Endothelial cell (in vitro differentiated cells): ENCODE data around the gene AVL9. TPM values are rescaled to one million over a fixed set of nuclear protein-coding genes. Genes with fewer than 3 reads are reported as not detected.

Experiments
- DNase-seq: peaks from one replicate; pipeline ENCODE4 v3.0.0; 2021; ENCODE audit warnings: low spot score
- H3K27ac Mint-ChIP-seq: one replicate; pipeline ENCODE4 v1.8.0; 2021; ENCODE audit warnings: mixed read lengths, inconsistent platforms; ENCODE audit not compliant: unreplicated experiment
- H3K27me3 Mint-ChIP-seq: one replicate; pipeline ENCODE4 v1.8.0; 2021; ENCODE audit warnings: mild to moderate bottlenecking, moderate library complexity, mixed read lengths, inconsistent platforms; ENCODE audit not compliant: unreplicated experiment
- H3K36me3 Mint-ChIP-seq: one replicate; pipeline ENCODE4 v1.8.0; 2021; ENCODE audit warnings: mild to moderate bottlenecking, low read depth, mixed read lengths, inconsistent platforms; ENCODE audit not compliant: unreplicated experiment
- H3K4me1 Mint-ChIP-seq: one replicate; pipeline ENCODE4 v1.8.0; 2021; ENCODE audit warnings: mild to moderate bottlenecking, mixed read lengths, inconsistent platforms; ENCODE audit not compliant: unreplicated experiment
- H3K4me3 Mint-ChIP-seq: one replicate; pipeline ENCODE4 v1.8.0; 2021; ENCODE audit warnings: mild to moderate bottlenecking, mixed read lengths, inconsistent platforms; ENCODE audit not compliant: unreplicated experiment
- H3K9me3 Mint-ChIP-seq: one replicate; pipeline ENCODE4 v1.8.0; 2021; ENCODE audit warnings: mixed read lengths, inconsistent platforms; ENCODE audit not compliant: unreplicated experiment
- CTCF ChIP-seq: fragments of 200-600 bp; sonication (generic); IDR thresholded peaks from one replicate; pipeline ENCODE4 v1.5.0; 2021; ENCODE audit warnings: antibody characterized with exemption; ENCODE audit not compliant: unreplicated experiment
- total RNA-seq: library from RNA; stranded (reverse); fragmentation: NEBNext Ultra II Directional; extraction: Animal tissue kit (Norgen Biotek cat#: 25700); gene quantifications from one replicate; pipeline ENCODE4 v1.2.1, GENCODE V29; 2021; ENCODE audit not compliant: unreplicated experiment

AVL9 gene
- total RNA-seq, 1 donor from 2014 or later: 43.7 TPM

- Mint-ChIP-seq H3K27ac (no peak overlapping the region), H3K27me3 (no peaks in the 10 kb centered on the region), H3K4me3 (no peak overlapping the region), H3K4me1 (peaks cover 10% of the 10 kb centered on the region), H3K9me3 (no peaks in the 10 kb centered on the region), H3K36me3 (peaks cover 6% of the 10 kb centered on the region)
- no peak for DNase-seq
- no peak for TF ChIP-seq CTCF
These were observed 7.4 kb downstream of the AVL9 start for GRCh38 chr7:32502728-32503127.

GRCh38 chr7:32506266-32507054, 11.2 kb downstream of the AVL9 start:
- no peak overlapping the region for H3K27ac Mint-ChIP-seq
- H3K4me3 Mint-ChIP-seq: no peak overlapping the region
- no peaks in the 10 kb centered on the region for H3K9me3 Mint-ChIP-seq
- TF ChIP-seq CTCF: no peak
- DNase-seq: no peak
- peaks cover 5% of the 10 kb centered on the region for H3K4me1 Mint-ChIP-seq
- H3K27me3 Mint-ChIP-seq: peaks cover 1% of the 10 kb centered on the region
- H3K36me3 Mint-ChIP-seq: peaks cover 6% of the 10 kb centered on the region

GRCh38 chr7:32507414-32507813, 12.1 kb downstream of the AVL9 start:
- H3K27me3 Mint-ChIP-seq: peaks cover 4% of the 10 kb centered on the region
- no peak overlapping the region for H3K27ac Mint-ChIP-seq
- no peak for TF ChIP-seq CTCF
- no peak overlapping the region for H3K4me3 Mint-ChIP-seq
- peaks cover 6% of the 10 kb centered on the region for H3K4me1 Mint-ChIP-seq
- H3K9me3 Mint-ChIP-seq: no peaks in the 10 kb centered on the region
- peaks cover 12% of the 10 kb centered on the region for H3K36me3 Mint-ChIP-seq
- DNase-seq: no peak

GRCh38 chr7:32511791-32512190, 16.5 kb downstream of the AVL9 start:
- Mint-ChIP-seq H3K4me3 (peak overlapping the region; percentile 10), H3K27ac (peak overlapping the region; percentile 19), H3K9me3 (peaks cover 3% of the 10 kb centered on the region), H3K4me1 (peaks cover 27% of the 10 kb centered on the region), H3K27me3 (peaks cover 8% of the 10 kb centered on the region), H3K36me3 (peaks cover 41% of the 10 kb centered on the region)
- no peak for TF ChIP-seq CTCF
- no peak for DNase-seq

- Mint-ChIP-seq H3K27ac (peak overlapping the region; percentile 2), H3K4me1 (peaks cover 27% of the 10 kb centered on the region), H3K9me3 (peaks cover 7% of the 10 kb centered on the region), H3K4me3 (no peak overlapping the region), H3K27me3 (peaks cover 8% of the 10 kb centered on the region), H3K36me3 (peaks cover 48% of the 10 kb centered on the region)
- no peak for TF ChIP-seq CTCF
- no peak for DNase-seq
These were observed 17.9 kb downstream of the AVL9 start for GRCh38 chr7:32513210-32513609.
